Stimulated activated CD4-positive, alpha-beta T cell treated with anti-CD3 and anti-CD28 coated beads, Interleukin-4, amount 100 ng/mL, for 24 hours (primary cell): Measurements from ENCODE around the gene SPEM1.
A peak's percentile ranks its signal among the peaks of the same experiment; 100 is the strongest.

Source experiments
- DNase-seq: peaks from one replicate; pipeline ENCODE4 v3.0.0-alpha.2; 2020

SPEM1 gene

GRCh38 chr17:7419819-7420610 is at the start of gene SPEM1:
Gene SPEM1, plus strand, starts transcription at chr17:7420324. Its CDS starts 61 bp downstream, at chr17:7420385.
- DNase-seq, result no peak

GRCh38 chr17:7370853-7371252 is 49.3 kb upstream of the SPEM1 start:
- DNase-seq, result no peak

GRCh38 chr17:7374353-7374752 is 45.8 kb upstream of the SPEM1 start:
- no peak for DNase-seq

GRCh38 chr17:7379134-7379533 is 41.0 kb upstream of the SPEM1 start:
- no peak for DNase-seq

GRCh38 chr17:7380321-7380720 is 39.8 kb upstream of the SPEM1 start:
- DNase-seq, result no peak

GRCh38 chr17:7380855-7381683 is 39.1 kb upstream of the SPEM1 start, which contains the start of gene TNK1:
Gene TNK1, plus strand, starts transcription at chr17:7381089. Its CDS starts 1,838 bp downstream, at chr17:7382927.
- no peak for DNase-seq

- no peak for DNase-seq
Measured at GRCh38 chr17:7382901-7383300, 37.2 kb upstream of the SPEM1 start.

GRCh38 chr17:7383371-7383741 is 36.8 kb upstream of the SPEM1 start:
- no peak for DNase-seq

GRCh38 chr17:7383742-7384488 is 36.2 kb upstream of the SPEM1 start:
- DNase-seq, result peak; percentile 76

- no peak for DNase-seq
Measured at GRCh38 chr17:7384489-7385081, 35.5 kb upstream of the SPEM1 start.

- no peak for DNase-seq
Measured at GRCh38 chr17:7388856-7389255, 31.3 kb upstream of the SPEM1 start.

- no peak for DNase-seq
Measured at GRCh38 chr17:7389924-7390910, 29.9 kb upstream of the SPEM1 start.

GRCh38 chr17:7391307-7391706 is 28.8 kb upstream of the SPEM1 start:
- no peak for DNase-seq

- DNase-seq, result no peak
Measured at GRCh38 chr17:7392696-7393612, 27.2 kb upstream of the SPEM1 start.

GRCh38 chr17:7393613-7394451 is 26.3 kb upstream of the SPEM1 start:
- DNase-seq, result peak; percentile 58

GRCh38 chr17:7394452-7395191 is 25.5 kb upstream of the SPEM1 start, which contains the start of gene PLSCR3:
Gene PLSCR3, minus strand, starts transcription at chr17:7394525. Its CDS starts 415 bp downstream, at chr17:7394110.
- peak; percentile 82 for DNase-seq

GRCh38 chr17:7396147-7396546 is 24.0 kb upstream of the SPEM1 start:
- no peak for DNase-seq

- DNase-seq, result no peak
Measured at GRCh38 chr17:7398612-7399011, 21.5 kb upstream of the SPEM1 start.
